GM12878 (cell line): ENCODE data around the gene RTP5. TPM values are rescaled to one million over a fixed set of nuclear protein-coding genes. Genes with fewer than 3 reads are reported as not detected.

ENCODE experiments used
- ATAC-seq: fragments of 200-7000 bp; cut with Tn5 transposase; 3 replicates; pipeline ENCODE4 v1.9.1; 2020; ENCODE audit warnings: mild to moderate bottlenecking, moderate library complexity
- BruUV-seq: library from RNA; stranded (reverse); fragments of 400-500 nt; replicated peaks from 2 replicates; lab custom pipeline; 2021; lab: Mats Ljungman, UMichigan
- CTCF ChIA-PET: fragments of 300-600 bp; sonication (Branson Sonifier 250); formaldehyde crosslinking; extraction: SDS; loops from one replicate; lab custom pipeline; 2021; ENCODE audit warnings: inconsistent platforms; lab: Yijun Ruan, JAX
- POLR2A ChIA-PET: fragments of 350-600 bp; formaldehyde crosslinking; extraction: SDS; loops from one replicate; lab custom pipeline; 2021; ENCODE audit warnings: inconsistent platforms; lab: Charles Lee
- RAD21 ChIA-PET: fragments of 300-600 bp; sonication (Branson Sonifier 250); formaldehyde crosslinking; loops from one replicate; lab custom pipeline; 2023; ENCODE audit warnings: antibody characterized with exemption; ENCODE audit not compliant: unreplicated experiment; lab: Charles Lee
- SMC1A ChIA-PET: fragments of 300-600 bp; sonication (Branson Sonifier 250); formaldehyde crosslinking; loops from one replicate; lab custom pipeline; 2023; ENCODE audit not compliant: unreplicated experiment, uncharacterized antibody; lab: Charles Lee
- DNase-seq: peaks from one replicate; pipeline ENCODE4 v3.0.0-alpha.2; 2011; ENCODE audit warnings: low read depth, low spot score
- FAIRE-seq: peaks from 3 replicates; lab custom pipeline; 2011; peaks lifted over from hg19 to GRCh38; lab: Jason Lieb, UNC
- H2AFZ ChIP-seq: 2 replicates; pipeline ENCODE4 v1.6.0; 2011; ENCODE audit warnings: low read depth, low read length, control low read depth; ENCODE audit not compliant: control insufficient read depth
- H3K27ac ChIP-seq: 2 replicates; pipeline ENCODE4 v1.5.1; 2011; ENCODE audit warnings: control low read depth; ENCODE audit not compliant: control insufficient read depth, insufficient read depth
- H3K27me3 ChIP-seq, 2 experiments: replicated peaks in 1 of 2; 2 replicates each; pipeline versions ENCODE4 v1.6.0 to v1.6.1; 2011; ENCODE audit warnings: low read length in 1 of 2; ENCODE audit not compliant: control insufficient read depth in 2 of 2, insufficient read depth in 2 of 2
- H3K36me3 ChIP-seq, 2 experiments: 2 replicates each; pipeline ENCODE4 v1.5.1; 2011; ENCODE audit warnings: low read length in 1 of 2; ENCODE audit not compliant: control insufficient read depth in 2 of 2, insufficient read depth in 2 of 2
- H3K4me1 ChIP-seq: 2 replicates; pipeline ENCODE4 v1.6.1; 2011; ENCODE audit warnings: mild to moderate bottlenecking, low read length, moderate library complexity, mixed read lengths; ENCODE audit not compliant: control insufficient read depth, insufficient read depth
- H3K4me2 ChIP-seq: 2 replicates; pipeline ENCODE4 v1.6.0; 2011; ENCODE audit warnings: control low read depth; ENCODE audit not compliant: control insufficient read depth, insufficient read depth
- H3K4me3 ChIP-seq: fragments of 200-600 bp; sonication (generic); 2 replicates; pipeline ENCODE4 v1.5.1; 2016
- H3K79me2 ChIP-seq: 2 replicates; pipeline ENCODE4 v1.6.0; 2011; ENCODE audit warnings: low read length; ENCODE audit not compliant: control insufficient read depth, insufficient read depth
- H3K9ac ChIP-seq: 2 replicates; pipeline ENCODE4 v1.8.0; 2011; ENCODE audit warnings: low read length, control low read depth, mixed read lengths; ENCODE audit not compliant: control insufficient read depth, insufficient read depth
- H3K9me3 ChIP-seq: replicated peaks from 3 replicates; pipeline ENCODE4 v1.5.1; 2011; ENCODE audit warnings: mild to moderate bottlenecking, low read length; ENCODE audit not compliant: control insufficient read depth, insufficient read depth
- H4K20me1 ChIP-seq: 2 replicates; pipeline ENCODE4 v1.6.0; 2011; ENCODE audit not compliant: control insufficient read depth, insufficient read depth
- ATF7 ChIP-seq: fragments of 450-650 bp; IDR thresholded peaks from 2 replicates; pipeline ENCODE4 v1.6.1; 2016; ENCODE audit warnings: low read depth, mild to moderate bottlenecking
- EED ChIP-seq: sonication (generic); IDR thresholded peaks from 2 replicates; pipeline ENCODE4 v1.6.1; 2016; ENCODE audit warnings: antibody characterized with exemption, low read depth
- HDGF ChIP-seq: fragments of 450-650 bp; IDR thresholded peaks from 2 replicates; pipeline ENCODE4 v1.6.1; 2016; ENCODE audit warnings: antibody characterized with exemption
- KDM1A ChIP-seq: fragments of 200-600 bp; sonication (generic); IDR thresholded peaks from 2 replicates; pipeline ENCODE4 v1.6.1; 2016; ENCODE audit warnings: borderline replicate concordance
- WGBS: methylation state at CpG from one replicate; pipeline ENCODE4 v1.1.6; 2016; ENCODE audit warnings: low lambda C conversion rate; ENCODE audit not compliant: insufficient replicate concordance, insufficient coverage; ENCODE audit errors: missing lambda C conversion rate; 5-methylcytosine and 5-hydroxymethylcytosine counted together
- in situ Hi-C: fragments of 300-500 bp; cut with MboI; formaldehyde crosslinking; loops from 9 replicates; pipeline ENCODE4 v1.14.3; 2018; ENCODE audit warnings: mixed read lengths
- intact Hi-C: fragments of 100-400 bp; cut with micrococcal nuclease; formaldehyde crosslinking; loops from one replicate; pipeline ENCODE4 v1.14.2; 2022; ENCODE audit not compliant: unreplicated experiment
- polyA plus RNA-seq, 11 experiments: library from polyadenylated mRNA; depleted of rRNA in 4 of 11; unstranded in 6 of 11; stranded (reverse) in 5 of 11; fragments of >200 nt; fragmentation: Nextera tagmentation in 4 of 11; fragmentation: Illumina TruSeq in 1 of 11; extraction: Ambion mirVana in 4 of 11; extraction: Trizol in 1 of 11; gene quantifications; 1 replicate in 1 of 11; 2 replicates in 10 of 11; pipeline versions ENCODE4 v1.2.1 to v1.2.3, GENCODE V29; 2011 to 2016; ENCODE audit warnings: inconsistent platforms in 2 of 11, missing spikeins in 2 of 11, low read depth in 1 of 11
- total RNA-seq, 4 experiments: library from RNA; depleted of rRNA in 3 of 4; stranded (reverse); fragments of >200 nt in 3 of 4; fragmentation: Illumina TruSeq in 1 of 4; extraction: Trizol in 1 of 4; gene quantifications; 2 replicates each; pipeline versions ENCODE4 v1.2.1 to v1.2.3, GENCODE V29; 2013 to 2021

The RTP5 gene
- total and polyA plus RNA-seq, 10 of the 15 experiments (the other 5 are each of a cell fraction or from before 2014, with no cell fraction given), result 0.05 TPM; not detected in 9

DNA sequence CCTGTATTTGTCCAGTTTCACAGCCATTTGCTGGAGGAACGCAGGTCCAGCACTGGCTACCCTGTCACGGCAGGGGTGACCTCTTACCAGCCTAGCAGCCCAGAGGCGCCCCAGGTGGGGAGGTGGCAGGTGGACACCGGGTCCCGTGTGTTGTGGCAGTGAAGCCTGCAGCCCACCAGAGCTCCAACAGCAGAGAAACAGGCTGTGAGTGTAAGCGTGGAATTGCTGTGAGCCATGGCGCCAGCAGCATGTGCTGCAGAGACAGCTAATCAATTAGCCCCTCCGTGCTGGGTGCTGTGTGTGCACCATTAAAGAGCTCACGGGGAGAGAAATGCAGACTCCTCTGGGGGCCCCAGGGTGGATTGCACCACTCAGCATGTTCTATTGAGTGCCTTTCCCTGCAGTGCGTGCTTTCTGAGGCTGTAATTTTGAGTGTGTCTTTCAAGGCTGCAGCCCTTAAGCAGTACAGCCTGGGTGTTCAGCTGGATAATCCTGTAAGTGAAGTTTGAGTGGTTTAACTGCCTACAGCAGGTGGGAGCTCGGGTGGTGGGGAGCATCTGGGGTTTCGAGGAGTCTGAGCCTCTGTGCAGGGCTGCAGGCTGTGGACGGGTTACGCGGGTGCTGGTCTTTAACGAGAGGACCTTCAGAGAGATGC is 15.9 kb downstream of the RTP5 start:
- WGBS, result 97% methylated on average over 16 of the region's 16 CpGs
- CTCF ChIA-PET, result interaction anchor here (0.6 kb wide), 1 partner anchor 28 kb away, joined by 3 read pairs; no protein-coding TSS in a partner anchor
- H3K27me3 ChIP-seq, result no peaks in the 10 kb centered on the region
- peaks cover 14% of the 10 kb centered on the region for H3K4me1 ChIP-seq
- RAD21 ChIA-PET, result interaction anchor here (1.1 kb wide), 1 partner anchor 65 kb away, joined by 3 read pairs; no protein-coding TSS in a partner anchor
- TF ChIP-seq HDGF (0 out of 2 replicates have a peak, but pooled peaks have one; percentile 2), KDM1A (no peak), EED (no peak), ATF7 (no peak)
- TF ChIP-seq, all 136 proteins: peak for 1
- Histone ChIP-seq H2AFZ (no peak overlapping the region), H4K20me1 (no peaks in the 10 kb centered on the region), H3K4me2 (peak overlapping the region; percentile 38; the same call in 1 of the 2 replicates), H3K36me3 (no peaks in the 10 kb centered on the region), H3K9ac (no peak overlapping the region), H3K9me3 (no peaks in the 10 kb centered on the region; the same call in 2 of the 3 replicates), H3K27ac (no peak overlapping the region), H3K4me3 (no peak overlapping the region), H3K79me2 (no peaks in the 10 kb centered on the region; the same call in 1 of the 2 replicates)
- no TSS peak for BruUV-seq
- SMC1A ChIA-PET, result interaction anchor here (0.7 kb wide), 1 partner anchor 39 kb away, joined by 3 read pairs; no protein-coding TSS in a partner anchor
- DNase-seq (no peak), FAIRE-seq (no peak), ATAC-seq (no peak)
- POLR2A ChIA-PET, result interaction anchor here (0.5 to 1.2 kb wide), 4 partner anchors 183 to 567 kb away, joined by 3 to 4 read pairs (median 3); partner anchors contain the start of gene ING5
- intact Hi-C loops, result no loop called here
- in situ Hi-C loops, result no loop called here
